Measurements from ENCODE around the gene SAFB. TPM values are rescaled to one million over a fixed set of nuclear protein-coding genes. Genes with fewer than 3 reads are reported as not detected.

Gene SAFB
- total and polyA plus RNA-seq, 9 donors: 64.1 to 108 (median 75.2) TPM

DNA sequence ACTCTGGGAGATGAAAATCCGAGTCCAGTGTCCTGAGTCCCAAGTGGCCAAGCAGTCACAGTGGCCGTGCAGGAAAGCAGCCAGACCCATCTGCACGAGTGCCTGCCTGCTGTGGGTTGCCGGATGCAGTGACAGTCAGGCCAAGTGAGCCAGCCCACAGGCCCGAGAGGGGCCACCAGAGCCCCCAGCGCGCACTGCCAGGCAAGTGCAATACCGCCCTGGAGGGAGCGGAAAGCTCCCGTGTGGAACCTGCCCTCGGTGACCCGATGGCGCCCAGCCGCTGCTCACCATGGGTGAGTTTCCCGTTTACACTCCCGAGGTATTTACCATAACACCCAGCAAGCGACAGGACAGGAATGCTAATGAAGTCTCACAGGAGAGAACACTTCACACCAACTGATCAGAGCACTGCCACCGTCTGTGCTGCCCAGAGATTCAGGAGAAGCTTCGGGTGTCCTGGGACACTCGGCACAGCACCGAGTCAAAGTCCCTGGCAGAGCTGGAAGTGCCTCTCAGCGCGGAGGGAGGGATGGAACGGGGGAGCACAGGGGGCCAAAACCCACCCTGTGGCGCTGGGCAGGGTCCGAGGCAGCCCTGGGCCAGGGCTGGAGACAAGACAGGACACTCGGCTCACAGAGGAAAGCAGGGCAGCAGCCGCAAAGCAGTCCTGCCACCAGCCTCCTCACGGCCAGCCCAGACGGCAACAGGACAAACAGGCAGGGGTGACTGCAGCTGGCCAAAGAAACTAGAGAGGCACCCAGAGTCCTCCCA, 33.8 kb upstream of the SAFB start:
- no peaks in the 10 kb centered on the region for H3K36me3 ChIP-seq
- intact Hi-C loops (cut with DNase I): no loop called here

GRCh38 chr19:5590151-5590864, 32.6 kb upstream of the SAFB start:
- Histone ChIP-seq H3K36me3 (no peaks in the 10 kb centered on the region), H3K9me3 (no peaks in the 10 kb centered on the region), H3K4me1 (ENCODE audit: insufficient read depth) (no peaks in the 10 kb centered on the region), H3K27ac (no peak overlapping the region), H3K4me3 (no peak overlapping the region), H3K27me3 (no peaks in the 10 kb centered on the region)
- intact Hi-C loops (cut with DNase I): no loop called here
- TF ChIP-seq EP300 (IDR thresholded peaks at IDR 0.05): no peak
- TF ChIP-seq CTCF (IDR thresholded peaks at IDR 0.05): no peak
- TF ChIP-seq POLR2A (IDR thresholded peaks at IDR 0.05): no peak
- DNase-seq: no peak
- 83 to 89% (median 88%) methylated on average over 22 of the region's 22 CpGs for WGBS, 3 donors

More for the DNA sequence above, 33.8 kb upstream of the SAFB start:
- no peak overlapping the region for H3K4me3 ChIP-seq
- no peaks in the 10 kb centered on the region for H3K4me1 ChIP-seq (ENCODE audit: insufficient read depth)
- H3K27ac ChIP-seq: no peak overlapping the region
- no peak for DNase-seq
- no peaks in the 10 kb centered on the region for H3K27me3 ChIP-seq
- 78 to 83% (median 79%) methylated on average over 30 of the region's 30 CpGs for WGBS, 3 donors
- no peaks in the 10 kb centered on the region for H3K9me3 ChIP-seq
- TF ChIP-seq CTCF (IDR thresholded peaks at IDR 0.05) (no peak), POLR2A (IDR thresholded peaks at IDR 0.05) (no peak), EP300 (IDR thresholded peaks at IDR 0.05) (no peak)

- 88 to 93% (median 92%) methylated on average over 9 of the region's 9 CpGs for WGBS, 3 donors
- no peak for DNase-seq
- Histone ChIP-seq H3K9me3 (no peaks in the 10 kb centered on the region), H3K36me3 (no peaks in the 10 kb centered on the region), H3K4me1 (ENCODE audit: insufficient read depth) (no peaks in the 10 kb centered on the region), H3K27ac (no peak overlapping the region), H3K4me3 (no peak overlapping the region), H3K27me3 (no peaks in the 10 kb centered on the region)
- intact Hi-C loops (cut with DNase I): no loop called here
- no peak for TF ChIP-seq CTCF (IDR thresholded peaks at IDR 0.05)
- TF ChIP-seq POLR2A (IDR thresholded peaks at IDR 0.05): no peak
- TF ChIP-seq EP300 (IDR thresholded peaks at IDR 0.05): no peak
Observed at GRCh38 chr19:5590865-5591154, 32.1 kb upstream of the SAFB start.

- Histone ChIP-seq H3K27ac (no peak overlapping the region), H3K9me3 (no peaks in the 10 kb centered on the region), H3K4me1 (ENCODE audit: insufficient read depth) (no peaks in the 10 kb centered on the region), H3K36me3 (no peaks in the 10 kb centered on the region), H3K4me3 (no peak overlapping the region), H3K27me3 (no peaks in the 10 kb centered on the region)
- TF ChIP-seq EP300 (IDR thresholded peaks at IDR 0.05): no peak
- TF ChIP-seq CTCF (IDR thresholded peaks at IDR 0.05): no peak
- TF ChIP-seq POLR2A (IDR thresholded peaks at IDR 0.05): no peak
- 89% methylated on average over 17 of the region's 17 CpGs for WGBS, 3 donors
- intact Hi-C loops (cut with DNase I): no loop called here
- no peak for DNase-seq
Observed at GRCh38 chr19:5591476-5591875, 31.4 kb upstream of the SAFB start.

Data from ovary (tissue), 9 donors.